Measurements from ENCODE around the gene PDE2A.

Gene PDE2A

DNA sequence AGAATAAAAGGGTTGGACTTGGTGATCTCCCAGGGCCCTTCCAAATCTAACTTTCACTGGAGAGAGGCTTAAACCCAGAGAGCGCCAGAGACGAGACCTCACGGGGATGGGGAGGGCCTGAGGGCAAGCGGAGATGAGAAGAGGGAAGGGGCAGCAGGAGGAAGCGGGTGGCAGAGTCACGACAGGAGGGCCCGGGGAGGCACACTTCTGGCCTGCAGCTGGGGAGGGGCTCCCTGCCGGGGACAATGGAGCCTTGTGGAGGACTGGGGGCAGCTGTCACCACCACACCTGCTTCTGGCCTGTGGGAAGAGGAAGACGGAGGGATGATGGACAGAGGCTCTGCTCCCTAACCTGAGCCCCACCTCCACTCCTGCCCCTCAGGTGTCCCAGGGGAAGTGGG lies 40.2 kb downstream of the PDE2A start:
- TF ChIP-seq MYC (IDR thresholded peaks at IDR 0.05; ENCODE audit: low read depth, low read length) (no peak), POLR2A (IDR thresholded peaks at IDR 0.05; ENCODE audit: extremely low read depth, insufficient read length) (no peak)
- TF ChIP-seq, protein P1, sequence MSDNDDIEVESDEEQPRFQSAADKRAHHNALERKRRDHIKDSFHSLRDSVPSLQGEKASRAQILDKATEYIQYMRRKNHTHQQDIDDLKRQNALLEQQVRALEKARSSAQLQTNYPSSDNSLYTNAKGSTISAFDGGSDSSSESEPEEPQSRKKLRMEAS (IDR thresholded peaks at IDR 0.05; ENCODE audit: low read depth, low read length): no peak
- TF ChIP-seq, protein P2, sequence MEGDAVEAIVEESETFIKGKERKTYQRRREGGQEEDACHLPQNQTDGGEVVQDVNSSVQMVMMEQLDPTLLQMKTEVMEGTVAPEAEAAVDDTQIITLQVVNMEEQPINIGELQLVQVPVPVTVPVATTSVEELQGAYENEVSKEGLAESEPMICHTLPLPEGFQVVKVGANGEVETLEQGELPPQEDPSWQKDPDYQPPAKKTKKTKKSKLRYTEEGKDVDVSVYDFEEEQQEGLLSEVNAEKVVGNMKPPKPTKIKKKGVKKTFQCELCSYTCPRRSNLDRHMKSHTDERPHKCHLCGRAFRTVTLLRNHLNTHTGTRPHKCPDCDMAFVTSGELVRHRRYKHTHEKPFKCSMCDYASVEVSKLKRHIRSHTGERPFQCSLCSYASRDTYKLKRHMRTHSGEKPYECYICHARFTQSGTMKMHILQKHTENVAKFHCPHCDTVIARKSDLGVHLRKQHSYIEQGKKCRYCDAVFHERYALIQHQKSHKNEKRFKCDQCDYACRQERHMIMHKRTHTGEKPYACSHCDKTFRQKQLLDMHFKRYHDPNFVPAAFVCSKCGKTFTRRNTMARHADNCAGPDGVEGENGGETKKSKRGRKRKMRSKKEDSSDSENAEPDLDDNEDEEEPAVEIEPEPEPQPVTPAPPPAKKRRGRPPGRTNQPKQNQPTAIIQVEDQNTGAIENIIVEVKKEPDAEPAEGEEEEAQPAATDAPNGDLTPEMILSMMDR (IDR thresholded peaks at IDR 0.05; ENCODE audit: low read depth, low read length): no peak
- no peak for DNase-seq (ENCODE audit: low read depth)
- H3K4me3 ChIP-seq (ENCODE audit: low read depth, low read length): no peak overlapping the region

DNA sequence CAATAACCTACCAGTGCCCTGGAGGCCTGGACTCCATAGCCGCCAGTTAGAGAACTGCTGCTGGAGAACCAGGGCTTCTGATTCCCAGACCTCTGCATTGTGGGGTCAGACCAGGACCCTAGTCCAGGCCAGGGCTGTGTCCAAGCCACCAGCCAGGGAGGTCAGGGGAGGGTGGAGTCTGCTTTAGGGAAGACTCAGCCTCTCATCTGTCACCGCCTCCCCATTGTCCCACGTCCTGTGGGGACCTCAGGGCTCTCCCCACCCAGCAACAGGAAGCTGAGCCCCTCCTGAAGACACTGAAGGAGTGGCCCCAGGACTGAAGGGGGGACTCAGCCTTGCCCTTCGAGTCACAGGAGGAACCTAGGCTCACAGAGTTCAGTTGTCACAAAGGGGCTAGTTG lies 41.2 kb downstream of the PDE2A start:
- TF ChIP-seq, protein P1 (IDR thresholded peaks at IDR 0.05; ENCODE audit: low read depth, low read length): no peak
- TF ChIP-seq MYC (IDR thresholded peaks at IDR 0.05; ENCODE audit: low read depth, low read length) (no peak), POLR2A (IDR thresholded peaks at IDR 0.05; ENCODE audit: extremely low read depth, insufficient read length) (no peak)
- TF ChIP-seq, protein P2 (IDR thresholded peaks at IDR 0.05; ENCODE audit: low read depth, low read length): no peak
- DNase-seq (ENCODE audit: low read depth): no peak
- H3K4me3 ChIP-seq (ENCODE audit: low read depth, low read length): no peak overlapping the region

GRCh38 chr11:72631806-72632731 lies 42.2 kb downstream of the PDE2A start:
- H3K4me3 ChIP-seq (ENCODE audit: low read depth, low read length): no peak overlapping the region
- no peak for DNase-seq (ENCODE audit: low read depth)
- no peak for TF ChIP-seq POLR2A (IDR thresholded peaks at IDR 0.05; ENCODE audit: extremely low read depth, insufficient read length)
- TF ChIP-seq, protein P2 (IDR thresholded peaks at IDR 0.05; ENCODE audit: low read depth, low read length): no peak
- TF ChIP-seq, protein P1 (IDR thresholded peaks at IDR 0.05; ENCODE audit: low read depth, low read length): no peak
- TF ChIP-seq MYC (IDR thresholded peaks at IDR 0.05; ENCODE audit: low read depth, low read length): no peak

GRCh38 chr11:72630104-72630852 lies 43.9 kb downstream of the PDE2A start:
- no peak overlapping the region for H3K4me3 ChIP-seq (ENCODE audit: low read depth, low read length)
- TF ChIP-seq POLR2A (IDR thresholded peaks at IDR 0.05; ENCODE audit: extremely low read depth, insufficient read length) (no peak), MYC (IDR thresholded peaks at IDR 0.05; ENCODE audit: low read depth, low read length) (no peak)
- TF ChIP-seq, protein P2 (IDR thresholded peaks at IDR 0.05; ENCODE audit: low read depth, low read length): no peak
- TF ChIP-seq, protein P1 (IDR thresholded peaks at IDR 0.05; ENCODE audit: low read depth, low read length): no peak
- DNase-seq (ENCODE audit: low read depth): no peak

DNA sequence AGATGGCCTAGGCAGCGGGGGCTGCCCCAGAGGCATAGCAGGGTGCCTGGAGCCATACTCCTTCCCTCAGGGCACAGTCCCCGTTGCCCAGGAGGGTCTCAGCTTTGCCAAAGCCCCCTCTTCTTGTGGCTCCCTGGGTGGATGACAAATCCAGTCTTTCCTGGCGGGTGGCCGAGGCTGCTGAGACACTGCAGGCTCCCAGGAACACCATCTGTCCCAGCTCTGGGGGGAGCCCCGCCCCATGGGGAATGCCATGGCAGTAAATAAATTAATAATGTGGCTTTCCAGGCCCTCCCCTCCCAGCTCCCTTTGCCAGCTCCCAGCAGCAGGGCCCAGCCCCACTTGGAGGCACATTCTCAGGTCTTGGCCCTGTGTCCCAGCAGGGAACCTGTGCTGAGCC lies 45.0 kb downstream of the PDE2A start:
- TF ChIP-seq POLR2A (IDR thresholded peaks at IDR 0.05; ENCODE audit: extremely low read depth, insufficient read length): no peak
- TF ChIP-seq MYC (IDR thresholded peaks at IDR 0.05; ENCODE audit: low read depth, low read length): no peak
- TF ChIP-seq, protein P2 (IDR thresholded peaks at IDR 0.05; ENCODE audit: low read depth, low read length): no peak
- TF ChIP-seq, protein P1 (IDR thresholded peaks at IDR 0.05; ENCODE audit: low read depth, low read length): no peak
- DNase-seq (ENCODE audit: low read depth): no peak
- H3K4me3 ChIP-seq (ENCODE audit: low read depth, low read length): no peak overlapping the region
